ENCODE data around the gene ORC6.
"Not testable (repeated sequence)": the region's sequence is repeated elsewhere in the genome, so short reads cannot be mapped to it uniquely, and the experiment has no call there.

The ORC6 gene

GRCh38 chr16:46689365-46690280 is at the start of gene ORC6:
ORC6 (plus strand) TSS chr16:46689659; CDS start chr16:46689706, 47 bp downstream.
- in situ Hi-C loops (cut with MboI; ENCODE audit: low sequenced_read_pairs) = no loop called here

- in situ Hi-C loops (cut with MboI; ENCODE audit: low sequenced_read_pairs) = no loop called here
Observed at GRCh38 chr16:46648656-46649055, 40.8 kb upstream of the ORC6 start.

- in situ Hi-C loops (cut with MboI; ENCODE audit: low sequenced_read_pairs) = no loop called here
Observed at GRCh38 chr16:46649588-46650253, 39.7 kb upstream of the ORC6 start.

GRCh38 chr16:46650254-46650623 is 39.2 kb upstream of the ORC6 start:
- in situ Hi-C loops (cut with MboI; ENCODE audit: low sequenced_read_pairs) = no loop called here

- in situ Hi-C loops (cut with MboI; ENCODE audit: low sequenced_read_pairs) = no loop called here
Observed at GRCh38 chr16:46651305-46651704, 38.2 kb upstream of the ORC6 start.

- in situ Hi-C loops (cut with MboI; ENCODE audit: low sequenced_read_pairs) = no loop called here
Observed at GRCh38 chr16:46658925-46659324, 30.5 kb upstream of the ORC6 start.

GRCh38 chr16:46662123-46662522 is 27.3 kb upstream of the ORC6 start:
- in situ Hi-C loops (cut with MboI; ENCODE audit: low sequenced_read_pairs) = no loop called here

GRCh38 chr16:46673320-46674013 is 16.0 kb upstream of the ORC6 start:
- in situ Hi-C loops (cut with MboI; ENCODE audit: low sequenced_read_pairs) = no loop called here

GRCh38 chr16:46677943-46678342 is 11.5 kb upstream of the ORC6 start:
- in situ Hi-C loops (cut with MboI; ENCODE audit: low sequenced_read_pairs) = not testable (repeated sequence)

- in situ Hi-C loops (cut with MboI; ENCODE audit: low sequenced_read_pairs) = not testable (repeated sequence)
Observed at GRCh38 chr16:46681867-46682266, 7.6 kb upstream of the ORC6 start.

- in situ Hi-C loops (cut with MboI; ENCODE audit: low sequenced_read_pairs) = no loop called here
Observed at GRCh38 chr16:46686815-46687473, 2.5 kb upstream of the ORC6 start.

- in situ Hi-C loops (cut with MboI; ENCODE audit: low sequenced_read_pairs) = no loop called here
Observed at GRCh38 chr16:46687486-46687885, 2.0 kb upstream of the ORC6 start.

- in situ Hi-C loops (cut with MboI; ENCODE audit: low sequenced_read_pairs) = no loop called here
Observed at GRCh38 chr16:46688101-46688653, 1.3 kb upstream of the ORC6 start.

- in situ Hi-C loops (cut with MboI; ENCODE audit: low sequenced_read_pairs) = no loop called here
Observed at GRCh38 chr16:46688654-46689364, 650 bp upstream of the ORC6 start, which contains the start of gene VPS35. VPS35 (minus strand) TSS chr16:46689178; CDS start chr16:46689133, 45 bp downstream.

- in situ Hi-C loops (cut with MboI; ENCODE audit: low sequenced_read_pairs) = no loop called here
Observed at GRCh38 chr16:46690281-46691178, 1.1 kb downstream of the ORC6 start.

- in situ Hi-C loops (cut with MboI; ENCODE audit: low sequenced_read_pairs) = no loop called here
Observed at GRCh38 chr16:46691726-46692125, 2.3 kb downstream of the ORC6 start.

- in situ Hi-C loops (cut with MboI; ENCODE audit: low sequenced_read_pairs) = no loop called here
Observed at GRCh38 chr16:46693598-46693997, 4.1 kb downstream of the ORC6 start.

- in situ Hi-C loops (cut with MboI; ENCODE audit: low sequenced_read_pairs) = no loop called here
Observed at GRCh38 chr16:46695937-46696336, 6.5 kb downstream of the ORC6 start.

- in situ Hi-C loops (cut with MboI; ENCODE audit: low sequenced_read_pairs) = no loop called here
Observed at GRCh38 chr16:46696957-46697356, 7.5 kb downstream of the ORC6 start.

Measured in HL-60/S4 treated with phorbol 12-myristate 13-acetate at 8.2 ng/mL for 4 days and 3 days (cell line).